Right lobe of liver (tissue), 4 donors: ENCODE measurements around the gene LRRC10B.

Source experiments
- CTCF ChIP-seq, 4 donors: fragments of 200-600 bp in 3 of 4; fragments of 450-650 bp in 1 of 4; IDR thresholded peaks; one replicate each; pipeline versions ENCODE4 v1.5.1 to v1.8.0; 2016 to 2022; ENCODE audit warnings: antibody characterized with exemption in 4 of 4, mild to moderate bottlenecking in 2 of 4
- POLR2A ChIP-seq: fragments of 450-650 bp; IDR thresholded peaks from one replicate; pipeline ENCODE4 v1.6.1; 2017; ENCODE audit warnings: antibody characterized with exemption, mild to moderate bottlenecking
- donor health status: DM: no; HTN: no; CAD: no.
- donor health status: DM: no; HTN: no; CAD: no.
- donor health status: DM: no; HTN: yes; CAD: no.

- no peak for TF ChIP-seq CTCF (IDR thresholded peaks at IDR 0.05)
- no peak for TF ChIP-seq POLR2A
Measured at GRCh38 chr11:61476371-61476770, 32.2 kb upstream of the LRRC10B start.
